ENCODE measurements around the gene NF1.

Gene NF1

GRCh38 chr17:31308372-31309334 is 213.9 kb downstream of the NF1 start:
- peak overlapping the region; percentile 88 for H3K4me3 ChIP-seq (ENCODE audit: low read depth, low read length)
- peak; percentile 77 for DNase-seq (ENCODE audit: low read depth)
- no peak for TF ChIP-seq MAX (IDR thresholded peaks at IDR 0.05; ENCODE audit: low read depth, low read length)
- TF ChIP-seq CTCF (IDR thresholded peaks at IDR 0.05; ENCODE audit: low read depth, low read length), result no peak
- no peak for TF ChIP-seq POLR2A (IDR thresholded peaks at IDR 0.05; ENCODE audit: extremely low read depth, insufficient read length)
- TF ChIP-seq MYC (IDR thresholded peaks at IDR 0.05; ENCODE audit: low read depth, low read length), result no peak

GRCh38 chr17:31309556-31309955 is 214.8 kb downstream of the NF1 start:
- H3K4me3 ChIP-seq (ENCODE audit: low read depth, low read length), result peak overlapping the region; percentile 88
- peak; percentile 91 for DNase-seq (ENCODE audit: low read depth)
- no peak for TF ChIP-seq MAX (IDR thresholded peaks at IDR 0.05; ENCODE audit: low read depth, low read length)
- TF ChIP-seq MYC (IDR thresholded peaks at IDR 0.05; ENCODE audit: low read depth, low read length), result peak; percentile 17; the same call in 1 of the 2 replicates

- H3K4me3 ChIP-seq (ENCODE audit: low read depth, low read length), result peak overlapping the region; percentile 88
- DNase-seq (ENCODE audit: low read depth), result peak; percentile 72
Measured at GRCh38 chr17:31310260-31310659, 215.5 kb downstream of the NF1 start.

GRCh38 chr17:31310886-31311285 is 216.1 kb downstream of the NF1 start:
- peak overlapping the region; percentile 88 for H3K4me3 ChIP-seq (ENCODE audit: low read depth, low read length)
- TF ChIP-seq POLR2A (IDR thresholded peaks at IDR 0.05; ENCODE audit: extremely low read depth, insufficient read length) (no peak), MAX (IDR thresholded peaks at IDR 0.05; ENCODE audit: low read depth, low read length) (no peak), CTCF (IDR thresholded peaks at IDR 0.05; ENCODE audit: low read depth, low read length) (no peak), MYC (IDR thresholded peaks at IDR 0.05; ENCODE audit: low read depth, low read length) (no peak)
- DNase-seq (ENCODE audit: low read depth), result peak; percentile 68

More at GRCh38 chr17:31310260-31310659, 215.5 kb downstream of the NF1 start:
- TF ChIP-seq POLR2A (IDR thresholded peaks at IDR 0.05; ENCODE audit: extremely low read depth, insufficient read length) (no peak), CTCF (IDR thresholded peaks at IDR 0.05; ENCODE audit: low read depth, low read length) (no peak), MAX (IDR thresholded peaks at IDR 0.05; ENCODE audit: low read depth, low read length) (no peak), MYC (IDR thresholded peaks at IDR 0.05; ENCODE audit: low read depth, low read length) (no peak)

GRCh38 chr17:31311526-31311925 is 216.7 kb downstream of the NF1 start:
- TF ChIP-seq MAX (IDR thresholded peaks at IDR 0.05; ENCODE audit: low read depth, low read length), result no peak
- TF ChIP-seq POLR2A (IDR thresholded peaks at IDR 0.05; ENCODE audit: extremely low read depth, insufficient read length), result no peak
- no peak for TF ChIP-seq CTCF (IDR thresholded peaks at IDR 0.05; ENCODE audit: low read depth, low read length)
- no peak for TF ChIP-seq MYC (IDR thresholded peaks at IDR 0.05; ENCODE audit: low read depth, low read length)
- peak; percentile 55 for DNase-seq (ENCODE audit: low read depth)
- peak overlapping the region; percentile 88 for H3K4me3 ChIP-seq (ENCODE audit: low read depth, low read length)

- peak overlapping the region; percentile 88 for H3K4me3 ChIP-seq (ENCODE audit: low read depth, low read length)
- peak; percentile 51 for DNase-seq (ENCODE audit: low read depth)
Measured at GRCh38 chr17:31312223-31312622, 217.4 kb downstream of the NF1 start.

Data from NB4 (cell line).